K562 (cell line): ENCODE data around the gene ALOXE3. TPM values are rescaled to one million over a fixed set of nuclear protein-coding genes. Genes with fewer than 3 reads are reported as not detected.

Source experiments
- ATAC-seq: fragments of 200-7000 bp; cut with Tn5 transposase; 3 replicates; pipeline ENCODE4 v1.9.1; 2020; ENCODE audit warnings: moderate library complexity
- BruUV-seq: library from RNA; stranded (reverse); fragments of 400-500 nt; replicated peaks from 2 replicates; lab custom pipeline; 2021; lab: Mats Ljungman, UMichigan
- CTCF ChIA-PET: fragments of 300-600 bp; formaldehyde crosslinking; extraction: SDS; loops from one replicate; lab custom pipeline; 2021; ENCODE audit warnings: low intra/inter-chr PET ratio; lab: Yijun Ruan, JAX
- POLR2A ChIA-PET: fragments of 300-600, 350-650 bp; sonication (Branson Sonifier 250); formaldehyde crosslinking; extraction: SDS; loops from one replicate; lab custom pipeline; 2021; ENCODE audit warnings: antibody characterized with exemption, inconsistent platforms; lab: Yijun Ruan, JAX
- DNase-seq, 4 experiments: peaks; one replicate each; pipeline versions ENCODE4 v3.0.0 to v3.0.0-alpha.2; 2011 to 2018; ENCODE audit warnings: low spot score in 3 of 4, mixed read lengths in 3 of 4; ENCODE audit errors: extremely low read depth in 1 of 4
- FAIRE-seq: peaks from 2 replicates; lab custom pipeline; 2011; peaks lifted over from hg19 to GRCh38; lab: Jason Lieb, UNC
- H2AFZ ChIP-seq: 2 replicates; pipeline ENCODE4 v1.6.0; 2011; ENCODE audit warnings: low read depth, low read length, control low read depth, inconsistent platforms
- H3K27ac ChIP-seq: fragments of 200-600 bp; 3 replicates; pipeline ENCODE4 v1.8.0; 2011; ENCODE audit warnings: low read depth, mild to moderate bottlenecking, control low read depth, inconsistent platforms, low read length, moderate library complexity, mixed read lengths; ENCODE audit errors: extremely low read depth
- H3K27me3 ChIP-seq, 2 experiments: fragments of 300-600 bp in 1 of 2; 2 replicates in 1 of 2; 3 replicates in 1 of 2; pipeline versions ENCODE4 v1.6.0 to v1.8.0; 2011; ENCODE audit warnings: inconsistent platforms in 2 of 2, low read length in 2 of 2, mild to moderate bottlenecking in 1 of 2, mixed read lengths in 1 of 2, moderate library complexity in 1 of 2; ENCODE audit not compliant: control insufficient read depth in 2 of 2, insufficient read depth in 2 of 2
- H3K36me3 ChIP-seq: fragments of 300-600 bp; 3 replicates; pipeline ENCODE4 v1.8.0; 2011; ENCODE audit warnings: mild to moderate bottlenecking, low read length, inconsistent platforms; ENCODE audit not compliant: control insufficient read depth, insufficient read depth
- H3K4me1 ChIP-seq, 2 experiments: fragments of 200-600 bp in 1 of 2; replicated peaks in 1 of 2; 2 replicates in 1 of 2; 3 replicates in 1 of 2; pipeline versions ENCODE4 v1.5.1 to v1.8.0; 2011; ENCODE audit warnings: inconsistent platforms in 2 of 2, low read length in 2 of 2, mild to moderate bottlenecking in 1 of 2, mixed read lengths in 1 of 2, moderate library complexity in 1 of 2; ENCODE audit not compliant: control insufficient read depth in 2 of 2, insufficient read depth in 2 of 2
- H3K4me2 ChIP-seq: 2 replicates; pipeline ENCODE4 v1.6.1; 2011; ENCODE audit warnings: low read length, control low read depth, inconsistent platforms, mixed read lengths; ENCODE audit not compliant: insufficient read depth
- H3K4me3 ChIP-seq: fragments of 200-600 bp; sonication (generic), shearing (Covaris generic); 2 replicates; pipeline ENCODE4 v1.5.1; 2016; ENCODE audit warnings: control low read depth, inconsistent platforms
- H3K79me2 ChIP-seq: fragments of 200-600 bp; 3 replicates; pipeline ENCODE4 v1.8.0; 2011; ENCODE audit warnings: low read length, inconsistent platforms; ENCODE audit not compliant: control insufficient read depth, insufficient read depth
- H3K9ac ChIP-seq, 2 experiments: 2 replicates each; pipeline versions ENCODE4 v1.6.0 to v1.6.1; 2011; ENCODE audit warnings: low read depth in 2 of 2, low read length in 2 of 2, control low read depth in 1 of 2, inconsistent platforms in 1 of 2, mild to moderate bottlenecking in 1 of 2, mixed read lengths in 1 of 2; ENCODE audit not compliant: insufficient read depth in 1 of 2
- H3K9me1 ChIP-seq: one replicate; pipeline ENCODE4 v1.6.0; 2011; ENCODE audit warnings: inconsistent platforms, mild to moderate bottlenecking, low read length, moderate library complexity; ENCODE audit not compliant: control insufficient read depth, insufficient read depth
- H3K9me3 ChIP-seq: replicated peaks from 2 replicates; pipeline ENCODE4 v1.5.1; 2011; ENCODE audit warnings: low read depth, low read length, inconsistent platforms; ENCODE audit not compliant: control insufficient read depth, insufficient read depth
- H4K20me1 ChIP-seq: replicated peaks from 2 replicates; pipeline ENCODE4 v1.6.1; 2011; ENCODE audit warnings: low read length, inconsistent platforms, mixed read lengths; ENCODE audit not compliant: control insufficient read depth, insufficient read depth
- CHD2 ChIP-seq: IDR thresholded peaks from 2 replicates; pipeline ENCODE4 v1.6.1; 2011; ENCODE audit warnings: low read depth, low read length
- DACH1 ChIP-seq: fragments of 450-650 bp; IDR thresholded peaks from 2 replicates; pipeline ENCODE4 v1.6.1; 2018; ENCODE audit not compliant: partially characterized antibody
- SMAD4 ChIP-seq: fragments of 250-450 bp; sonication (Bioruptor Pico); conservative IDR thresholded peaks from 2 replicates; pipeline ENCODE4 v1.8.0; 2021; ENCODE audit warnings: inconsistent platforms, mild to moderate bottlenecking, moderate library complexity
- WGBS: fragments of 100-300 bp; shearing (Covaris generic); methylation state at CpG from one replicate; pipeline ENCODE4 v1.1.6; 2016; ENCODE audit warnings: low coverage, mixed read lengths; ENCODE audit not compliant: insufficient coverage; ENCODE audit errors: missing lambda C conversion rate; 5-methylcytosine and 5-hydroxymethylcytosine counted together
- in situ Hi-C: fragments of 300-500 bp; cut with MboI; formaldehyde crosslinking; loops from 4 replicates; pipeline ENCODE4 v1.15.0; 2018; ENCODE audit warnings: inconsistent platforms, mixed read lengths
- intact Hi-C: fragments of 100-400 bp; cut with micrococcal nuclease; formaldehyde crosslinking; loops from 2 replicates; pipeline ENCODE4 v1.14.2; 2022
- polyA plus RNA-seq, 8 experiments: library from polyadenylated mRNA; depleted of rRNA in 4 of 8; stranded (reverse) in 5 of 8; unstranded in 3 of 8; fragments of >200 nt; fragmentation: Nextera tagmentation in 2 of 8; fragmentation: Illumina TruSeq in 1 of 8; extraction: Ambion mirVana in 2 of 8; extraction: Trizol in 1 of 8; gene quantifications; 2 replicates each; pipeline versions ENCODE4 v1.2.1 to v1.2.3, GENCODE V29; 2011 to 2014; ENCODE audit warnings: inconsistent platforms in 1 of 8, missing spikeins in 1 of 8
- total RNA-seq, 7 experiments: library from RNA; depleted of rRNA in 6 of 7; stranded (reverse); fragments of >200 nt in 6 of 7; fragmentation: Illumina TruSeq in 2 of 7; extraction: Trizol in 2 of 7; gene quantifications; 2 replicates each; pipeline versions ENCODE4 v1.2.1 to v1.2.3, GENCODE V29; 2011 to 2021; ENCODE audit warnings: low replicate concordance in 1 of 7

Gene ALOXE3
- total and polyA plus RNA-seq, 9 of the 15 experiments (the other 6 are each of a cell fraction or from before 2014, with no cell fraction given) = 0.04 TPM; not detected in 8

GRCh38 chr17:8122422-8122923 lies 4.2 kb upstream of the ALOXE3 start:
- in situ Hi-C loops = loop anchor here (5.0 kb wide), 2 partner anchors 100 to 180 kb away; no protein-coding TSS in a partner anchor
- no peak for TF ChIP-seq DACH1
- TF ChIP-seq CHD2 = peak; percentile 24; the same call in 1 of the 2 replicates
- TF ChIP-seq SMAD4 (CRISPR knock-in tag) = no peak
- Histone ChIP-seq H4K20me1 (peaks cover 8% of the 10 kb centered on the region; the same call in 1 of the 2 replicates), H3K27me3 (peaks cover 1 to 17% of the 10 kb centered on the region in 2 experiments; a peak in 1 of 5 replicates), H3K36me3 (no peaks in the 10 kb centered on the region), H3K4me3 (peak overlapping the region; percentile 65), H2AFZ (peak overlapping the region; percentile 82), H3K9ac (peak overlapping the region in 1 of 2 experiments; percentile 85; a peak in 2 of 4 replicates), H3K27ac (no peak overlapping the region), H3K79me2 (no peaks in the 10 kb centered on the region), H3K9me3 (no peaks in the 10 kb centered on the region), H3K9me1 (no peaks in the 10 kb centered on the region), H3K4me2 (peak overlapping the region; percentile 87), H3K4me1 (peaks cover 32 to 71% of the 10 kb centered on the region in 2 experiments)
- 2% methylated on average over 21 of the region's 29 CpGs for WGBS
- CTCF ChIA-PET = no interaction called here
- POLR2A ChIA-PET = interaction anchor here (0.9 kb wide), 1 partner anchor 51 kb away, joined by 7 read pairs; no protein-coding TSS in a partner anchor
- no peak for DNase-seq
- intact Hi-C loops = loop anchor here (5.0 to 10.0 kb wide), 3 partner anchors 50 to 288 kb away; partner anchors contain the start of gene KDM6B
- no TSS peak for BruUV-seq
- no peak for ATAC-seq
- FAIRE-seq = no peak
